Measurements from ENCODE around the gene ABI3BP. TPM values are rescaled to one million over a fixed set of nuclear protein-coding genes. Genes with fewer than 3 reads are reported as not detected.

ABI3BP gene
- total RNA-seq, 4 donors from 2014 or later, result 51.2 to 172 (median 116) TPM

DNA sequence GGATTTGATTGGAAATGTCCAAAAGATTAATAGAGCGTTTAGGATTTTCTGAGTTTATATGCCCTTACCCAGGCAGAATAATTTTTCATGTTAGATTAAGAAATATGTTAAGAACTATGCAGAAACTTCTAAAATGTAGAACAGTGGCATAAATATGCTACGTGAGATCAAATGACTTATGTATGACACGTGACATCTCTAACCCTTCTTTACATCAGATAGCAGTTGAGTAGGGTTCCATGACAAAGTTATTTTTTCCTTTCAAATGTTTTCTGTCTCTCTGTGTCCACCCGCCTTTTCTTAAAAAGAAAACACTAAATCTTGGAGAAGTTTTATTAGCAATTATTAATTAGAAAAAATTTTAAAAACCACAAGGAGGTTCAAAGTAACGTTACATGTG, 292.5 kb downstream of the ABI3BP start:
- TF ChIP-seq, protein P1, sequence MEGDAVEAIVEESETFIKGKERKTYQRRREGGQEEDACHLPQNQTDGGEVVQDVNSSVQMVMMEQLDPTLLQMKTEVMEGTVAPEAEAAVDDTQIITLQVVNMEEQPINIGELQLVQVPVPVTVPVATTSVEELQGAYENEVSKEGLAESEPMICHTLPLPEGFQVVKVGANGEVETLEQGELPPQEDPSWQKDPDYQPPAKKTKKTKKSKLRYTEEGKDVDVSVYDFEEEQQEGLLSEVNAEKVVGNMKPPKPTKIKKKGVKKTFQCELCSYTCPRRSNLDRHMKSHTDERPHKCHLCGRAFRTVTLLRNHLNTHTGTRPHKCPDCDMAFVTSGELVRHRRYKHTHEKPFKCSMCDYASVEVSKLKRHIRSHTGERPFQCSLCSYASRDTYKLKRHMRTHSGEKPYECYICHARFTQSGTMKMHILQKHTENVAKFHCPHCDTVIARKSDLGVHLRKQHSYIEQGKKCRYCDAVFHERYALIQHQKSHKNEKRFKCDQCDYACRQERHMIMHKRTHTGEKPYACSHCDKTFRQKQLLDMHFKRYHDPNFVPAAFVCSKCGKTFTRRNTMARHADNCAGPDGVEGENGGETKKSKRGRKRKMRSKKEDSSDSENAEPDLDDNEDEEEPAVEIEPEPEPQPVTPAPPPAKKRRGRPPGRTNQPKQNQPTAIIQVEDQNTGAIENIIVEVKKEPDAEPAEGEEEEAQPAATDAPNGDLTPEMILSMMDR (IDR thresholded peaks at IDR 0.05; ENCODE audit: low read depth), result no peak

Small RNA genes lying within 50 kb of the gene (small RNA-seq; reads per million reads assigned to genes)
- gene RNU6-865P, result not detected

Measured in subcutaneous adipose tissue (tissue), 4 donors.